ENCODE measurements around the gene FMN1. TPM values are rescaled to one million over a fixed set of nuclear protein-coding genes. Genes with fewer than 3 reads are reported as not detected.

FMN1 gene
- total RNA-seq, 1 experiment from 2014 or later, result 1.2 TPM

DNA sequence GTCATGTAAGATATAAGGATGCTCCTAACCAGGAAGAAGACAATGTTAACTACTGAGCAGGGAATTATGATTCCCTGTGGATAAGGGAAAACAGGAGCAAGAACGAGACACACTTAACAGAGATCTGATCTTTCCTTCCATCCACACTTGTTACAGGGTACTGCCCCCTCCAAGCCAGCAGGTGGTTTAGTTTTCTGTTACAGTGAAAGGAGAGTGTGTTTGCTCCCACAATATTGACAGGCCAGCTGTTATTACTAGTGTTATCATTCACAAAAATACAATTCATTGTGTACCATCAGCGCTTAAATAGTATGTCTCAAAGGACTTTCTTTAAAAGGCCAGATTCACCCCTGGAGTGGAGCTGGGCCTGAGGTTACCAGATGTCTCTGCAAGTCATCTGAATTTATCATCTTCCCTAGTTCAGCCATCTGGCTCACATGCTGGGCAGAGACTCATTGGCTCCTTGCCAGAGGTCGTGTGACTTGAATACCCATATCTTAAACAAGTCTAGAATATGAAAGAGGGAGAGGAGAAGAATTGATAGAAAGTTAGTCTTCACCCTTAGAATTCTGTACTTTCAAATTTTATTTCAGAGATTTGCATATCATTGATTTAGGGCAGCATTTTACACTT is 16.8 kb upstream of the FMN1 start:
- no TSS peak for BruUV-seq (replicated peaks)
- Mint-ChIP-seq H3K9me3 (ENCODE audit: unreplicated experiment) (no peaks in the 10 kb centered on the region), H3K27me3 (ENCODE audit: insufficient read depth, unreplicated experiment) (no peaks in the 10 kb centered on the region), H3K36me3 (ENCODE audit: insufficient read depth, unreplicated experiment) (no peaks in the 10 kb centered on the region), H3K4me3 (ENCODE audit: unreplicated experiment) (no peak overlapping the region), H3K27ac (ENCODE audit: low read depth, unreplicated experiment) (no peak overlapping the region), H3K4me1 (ENCODE audit: insufficient read depth, unreplicated experiment) (no peaks in the 10 kb centered on the region)
- TF ChIP-seq, protein P1, sequence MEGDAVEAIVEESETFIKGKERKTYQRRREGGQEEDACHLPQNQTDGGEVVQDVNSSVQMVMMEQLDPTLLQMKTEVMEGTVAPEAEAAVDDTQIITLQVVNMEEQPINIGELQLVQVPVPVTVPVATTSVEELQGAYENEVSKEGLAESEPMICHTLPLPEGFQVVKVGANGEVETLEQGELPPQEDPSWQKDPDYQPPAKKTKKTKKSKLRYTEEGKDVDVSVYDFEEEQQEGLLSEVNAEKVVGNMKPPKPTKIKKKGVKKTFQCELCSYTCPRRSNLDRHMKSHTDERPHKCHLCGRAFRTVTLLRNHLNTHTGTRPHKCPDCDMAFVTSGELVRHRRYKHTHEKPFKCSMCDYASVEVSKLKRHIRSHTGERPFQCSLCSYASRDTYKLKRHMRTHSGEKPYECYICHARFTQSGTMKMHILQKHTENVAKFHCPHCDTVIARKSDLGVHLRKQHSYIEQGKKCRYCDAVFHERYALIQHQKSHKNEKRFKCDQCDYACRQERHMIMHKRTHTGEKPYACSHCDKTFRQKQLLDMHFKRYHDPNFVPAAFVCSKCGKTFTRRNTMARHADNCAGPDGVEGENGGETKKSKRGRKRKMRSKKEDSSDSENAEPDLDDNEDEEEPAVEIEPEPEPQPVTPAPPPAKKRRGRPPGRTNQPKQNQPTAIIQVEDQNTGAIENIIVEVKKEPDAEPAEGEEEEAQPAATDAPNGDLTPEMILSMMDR (IDR thresholded peaks at IDR 0.05; ENCODE audit: unreplicated experiment), result no peak
- POLR2A ChIA-PET, result interaction anchor here (0.9 kb wide), 1 partner anchor 16 kb away, joined by 3 read pairs; no protein-coding TSS in a partner anchor
- CTCF ChIA-PET, result interaction anchor here (1.8 kb wide), 1 partner anchor 490 kb away, joined by 4 read pairs; no protein-coding TSS in a partner anchor
- intact Hi-C loops (cut with micrococcal nuclease), result no loop called here
- no peak for DNase-seq (ENCODE audit: unreplicated experiment)

DNA sequence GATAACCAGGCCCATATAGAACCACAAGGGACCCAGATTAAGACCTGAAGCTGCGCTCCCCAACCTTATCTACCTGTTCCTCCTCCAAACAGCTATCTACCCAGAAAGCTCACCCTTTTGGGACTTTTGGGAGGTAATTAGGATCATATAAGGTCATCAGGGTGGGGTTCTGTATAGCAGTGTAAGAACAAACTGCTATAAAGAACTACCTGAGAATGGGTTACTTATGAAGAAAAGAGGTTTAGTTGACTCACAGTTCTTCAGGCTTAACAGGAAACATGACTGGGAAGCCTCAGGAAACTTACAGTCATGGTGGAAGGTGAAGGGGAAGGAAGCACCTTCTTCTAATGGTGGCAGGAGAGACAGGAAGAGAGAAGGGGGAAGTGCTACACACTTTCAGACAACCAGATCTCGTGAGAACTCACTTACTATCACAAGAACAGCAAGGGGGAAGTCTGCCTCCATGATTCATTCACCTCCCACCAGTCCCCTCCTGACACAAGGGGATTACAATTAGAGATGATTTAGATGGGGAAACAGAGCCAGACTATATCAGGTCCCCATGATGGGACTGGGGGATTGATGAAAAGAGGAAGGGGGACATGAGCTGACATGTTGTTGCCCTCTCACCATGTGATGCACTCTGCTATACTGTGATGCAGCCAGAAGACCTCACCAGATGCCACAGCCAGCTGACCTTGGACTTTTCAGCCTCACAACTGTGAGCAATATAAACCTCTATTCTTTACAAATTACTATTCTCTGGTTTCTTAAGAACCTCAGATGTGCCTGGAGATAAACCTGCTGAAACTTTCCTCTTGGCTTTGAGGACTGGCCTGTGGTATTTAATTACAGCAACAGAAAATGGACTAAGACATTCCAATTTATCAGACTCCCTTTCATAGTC is 15.3 kb upstream of the FMN1 start:
- H3K27me3 Mint-ChIP-seq (ENCODE audit: insufficient read depth, unreplicated experiment), result no peaks in the 10 kb centered on the region
- H3K27ac Mint-ChIP-seq (ENCODE audit: low read depth, unreplicated experiment), result no peak overlapping the region
- H3K9me3 Mint-ChIP-seq (ENCODE audit: unreplicated experiment), result no peaks in the 10 kb centered on the region
- TF ChIP-seq, protein P1 (IDR thresholded peaks at IDR 0.05; ENCODE audit: unreplicated experiment), result no peak
- no peaks in the 10 kb centered on the region for H3K4me1 Mint-ChIP-seq (ENCODE audit: insufficient read depth, unreplicated experiment)
- intact Hi-C loops (cut with micrococcal nuclease), result no loop called here
- BruUV-seq (replicated peaks), result no TSS peak
- DNase-seq (ENCODE audit: unreplicated experiment), result no peak
- POLR2A ChIA-PET, result no interaction called here
- no peaks in the 10 kb centered on the region for H3K36me3 Mint-ChIP-seq (ENCODE audit: insufficient read depth, unreplicated experiment)
- H3K4me3 Mint-ChIP-seq (ENCODE audit: unreplicated experiment), result no peak overlapping the region
- CTCF ChIA-PET, result interaction anchor here (0.6 to 1.8 kb wide), 2 partner anchors 57 to 491 kb away, joined by 3 to 4 read pairs; no protein-coding TSS in a partner anchor

DNA sequence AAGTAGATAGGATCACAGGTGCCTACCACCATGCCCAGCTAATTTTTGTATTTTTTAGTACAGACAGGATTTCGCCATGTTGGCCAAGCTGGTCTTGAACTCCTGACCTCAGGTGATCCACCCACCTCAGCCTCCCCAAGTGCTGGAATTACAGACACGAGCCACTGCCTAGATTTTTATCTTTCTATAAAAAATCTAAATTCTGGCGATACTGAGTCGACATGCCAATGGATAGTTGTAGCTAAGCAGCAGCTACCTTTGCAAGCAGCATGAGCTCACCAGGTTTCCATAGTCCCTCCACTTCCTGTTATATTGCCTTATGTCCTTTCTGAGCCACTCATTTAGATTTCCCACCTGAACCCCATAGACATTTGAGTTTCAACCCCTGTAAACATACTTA is 13.1 kb upstream of the FMN1 start:
- no peaks in the 10 kb centered on the region for H3K27me3 Mint-ChIP-seq (ENCODE audit: insufficient read depth, unreplicated experiment)
- no peak overlapping the region for H3K27ac Mint-ChIP-seq (ENCODE audit: low read depth, unreplicated experiment)
- no peaks in the 10 kb centered on the region for H3K36me3 Mint-ChIP-seq (ENCODE audit: insufficient read depth, unreplicated experiment)
- no peak overlapping the region for H3K4me3 Mint-ChIP-seq (ENCODE audit: unreplicated experiment)
- DNase-seq (ENCODE audit: unreplicated experiment), result no peak
- TF ChIP-seq, protein P1 (IDR thresholded peaks at IDR 0.05; ENCODE audit: unreplicated experiment), result no peak
- ChIA-PET POLR2A (interaction anchor here (0.6 to 1.0 kb wide), 3 partner anchors 9 to 465 kb away, joined by 3 read pairs; no protein-coding TSS in a partner anchor), CTCF (interaction anchor here (0.6 to 1.9 kb wide), 7 partner anchors 8 to 773 kb away, joined by 3 to 9 read pairs (median 3); no protein-coding TSS in a partner anchor)
- H3K4me1 Mint-ChIP-seq (ENCODE audit: insufficient read depth, unreplicated experiment), result no peaks in the 10 kb centered on the region
- BruUV-seq (replicated peaks), result no TSS peak
- intact Hi-C loops (cut with micrococcal nuclease), result no loop called here
- no peaks in the 10 kb centered on the region for H3K9me3 Mint-ChIP-seq (ENCODE audit: unreplicated experiment)

DNA sequence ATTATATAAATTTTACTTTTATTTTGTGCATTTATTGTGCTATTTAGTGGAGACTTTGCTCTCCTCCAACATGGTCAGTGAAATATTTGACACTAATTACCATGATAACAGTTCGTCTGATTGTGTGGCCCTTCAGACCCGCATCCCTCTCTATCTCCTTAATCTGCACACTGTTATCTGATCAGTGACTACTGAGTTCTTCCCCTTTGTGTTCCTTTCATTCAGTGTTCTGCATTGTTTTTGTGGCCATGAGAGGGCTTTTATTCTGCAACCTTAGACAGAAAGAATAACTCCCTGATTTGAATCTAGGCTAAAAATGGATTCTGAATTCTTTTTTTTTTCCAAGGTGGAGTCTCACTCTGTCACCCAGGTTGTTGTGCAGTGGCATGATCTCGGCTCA is 11.9 kb upstream of the FMN1 start:
- intact Hi-C loops (cut with micrococcal nuclease), result no loop called here
- DNase-seq (ENCODE audit: unreplicated experiment), result no peak
- Mint-ChIP-seq H3K4me3 (ENCODE audit: unreplicated experiment) (no peak overlapping the region), H3K9me3 (ENCODE audit: unreplicated experiment) (no peaks in the 10 kb centered on the region), H3K36me3 (ENCODE audit: insufficient read depth, unreplicated experiment) (no peaks in the 10 kb centered on the region), H3K27me3 (ENCODE audit: insufficient read depth, unreplicated experiment) (no peaks in the 10 kb centered on the region), H3K27ac (ENCODE audit: low read depth, unreplicated experiment) (no peak overlapping the region), H3K4me1 (ENCODE audit: insufficient read depth, unreplicated experiment) (peaks cover 6% of the 10 kb centered on the region)
- ChIA-PET POLR2A (no interaction called here), CTCF (interaction anchor here (0.7 to 1.9 kb wide), 2 partner anchors 10 to 495 kb away, joined by 3 to 9 read pairs; no protein-coding TSS in a partner anchor)
- no TSS peak for BruUV-seq (replicated peaks)
- TF ChIP-seq, protein P1 (IDR thresholded peaks at IDR 0.05; ENCODE audit: unreplicated experiment), result no peak

All from MCF 10A (cell line).